Glutamatergic neuron (in vitro differentiated cells): ENCODE results near the gene NCAPG2. TPM values are rescaled to one million over a fixed set of nuclear protein-coding genes. Genes with fewer than 3 reads are reported as not detected.

Experiments used
- DNase-seq: peaks from one replicate; pipeline ENCODE4 v3.0.0; 2022
- H3K27ac Mint-ChIP-seq: one replicate; pipeline ENCODE4 v1.8.0; 2020; ENCODE audit warnings: mild to moderate bottlenecking, mixed read lengths, inconsistent platforms; ENCODE audit not compliant: unreplicated experiment
- H3K27me3 Mint-ChIP-seq: one replicate; pipeline ENCODE4 v1.8.0; 2020; ENCODE audit warnings: mild to moderate bottlenecking, moderate library complexity, mixed read lengths, inconsistent platforms; ENCODE audit not compliant: unreplicated experiment
- H3K36me3 Mint-ChIP-seq: one replicate; pipeline ENCODE4 v1.8.0; 2020; ENCODE audit warnings: mild to moderate bottlenecking, mixed read lengths, inconsistent platforms; ENCODE audit not compliant: unreplicated experiment
- H3K4me1 Mint-ChIP-seq: one replicate; pipeline ENCODE4 v1.8.0; 2020; ENCODE audit warnings: mild to moderate bottlenecking, low read depth, mixed read lengths, inconsistent platforms; ENCODE audit not compliant: unreplicated experiment
- H3K4me3 Mint-ChIP-seq: one replicate; pipeline ENCODE4 v1.8.0; 2020; ENCODE audit warnings: mild to moderate bottlenecking, mixed read lengths, inconsistent platforms; ENCODE audit not compliant: unreplicated experiment
- H3K9me3 Mint-ChIP-seq: one replicate; pipeline ENCODE4 v1.8.0; 2020; ENCODE audit warnings: mild to moderate bottlenecking, moderate library complexity, mixed read lengths, inconsistent platforms; ENCODE audit not compliant: unreplicated experiment
- total RNA-seq: library from RNA; stranded (reverse); fragmentation: NEBNext Ultra II Directional; extraction: Animal tissue kit (Norgen Biotek cat#: 25700); gene quantifications from one replicate; pipeline ENCODE4 v1.2.1, GENCODE V29; 2021; ENCODE audit not compliant: unreplicated experiment
- TF ChIP-seq, protein P1 (sequence below): fragments of 200-600 bp; sonication (generic); IDR thresholded peaks from one replicate; pipeline ENCODE4 v1.5.0; 2021; ENCODE audit not compliant: partially characterized antibody, unreplicated experiment

NCAPG2 gene
- total RNA-seq, 1 donor from 2014 or later, result 27.2 TPM

DNA sequence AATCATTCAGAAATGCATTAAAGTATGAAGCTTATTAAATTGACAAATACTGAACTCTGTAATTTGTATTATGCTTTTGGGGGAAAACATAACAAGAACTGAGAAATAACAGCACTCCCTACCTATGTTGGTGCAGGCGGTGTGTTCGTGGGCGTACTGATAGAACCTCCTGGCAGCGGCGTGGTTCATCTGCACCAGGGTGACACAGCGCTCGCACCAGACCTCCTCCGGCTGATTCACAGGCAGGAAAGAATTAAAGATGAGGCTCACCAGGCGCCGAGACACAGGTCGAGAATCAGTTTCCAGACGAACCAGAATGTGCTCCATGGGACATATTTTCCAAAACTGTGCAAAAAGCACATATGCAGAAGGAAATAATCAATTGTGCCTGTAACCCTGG is 40.2 kb downstream of the NCAPG2 start:
- H3K9me3 Mint-ChIP-seq, result peaks cover 5% of the 10 kb centered on the region
- peak overlapping the region; percentile 48 for H3K27ac Mint-ChIP-seq
- DNase-seq, result no peak
- peaks cover 5% of the 10 kb centered on the region for H3K36me3 Mint-ChIP-seq
- H3K4me1 Mint-ChIP-seq, result peaks cover 12% of the 10 kb centered on the region
- no peak overlapping the region for H3K4me3 Mint-ChIP-seq
- TF ChIP-seq, protein P1, sequence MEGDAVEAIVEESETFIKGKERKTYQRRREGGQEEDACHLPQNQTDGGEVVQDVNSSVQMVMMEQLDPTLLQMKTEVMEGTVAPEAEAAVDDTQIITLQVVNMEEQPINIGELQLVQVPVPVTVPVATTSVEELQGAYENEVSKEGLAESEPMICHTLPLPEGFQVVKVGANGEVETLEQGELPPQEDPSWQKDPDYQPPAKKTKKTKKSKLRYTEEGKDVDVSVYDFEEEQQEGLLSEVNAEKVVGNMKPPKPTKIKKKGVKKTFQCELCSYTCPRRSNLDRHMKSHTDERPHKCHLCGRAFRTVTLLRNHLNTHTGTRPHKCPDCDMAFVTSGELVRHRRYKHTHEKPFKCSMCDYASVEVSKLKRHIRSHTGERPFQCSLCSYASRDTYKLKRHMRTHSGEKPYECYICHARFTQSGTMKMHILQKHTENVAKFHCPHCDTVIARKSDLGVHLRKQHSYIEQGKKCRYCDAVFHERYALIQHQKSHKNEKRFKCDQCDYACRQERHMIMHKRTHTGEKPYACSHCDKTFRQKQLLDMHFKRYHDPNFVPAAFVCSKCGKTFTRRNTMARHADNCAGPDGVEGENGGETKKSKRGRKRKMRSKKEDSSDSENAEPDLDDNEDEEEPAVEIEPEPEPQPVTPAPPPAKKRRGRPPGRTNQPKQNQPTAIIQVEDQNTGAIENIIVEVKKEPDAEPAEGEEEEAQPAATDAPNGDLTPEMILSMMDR, result no peak
- no peaks in the 10 kb centered on the region for H3K27me3 Mint-ChIP-seq

DNA sequence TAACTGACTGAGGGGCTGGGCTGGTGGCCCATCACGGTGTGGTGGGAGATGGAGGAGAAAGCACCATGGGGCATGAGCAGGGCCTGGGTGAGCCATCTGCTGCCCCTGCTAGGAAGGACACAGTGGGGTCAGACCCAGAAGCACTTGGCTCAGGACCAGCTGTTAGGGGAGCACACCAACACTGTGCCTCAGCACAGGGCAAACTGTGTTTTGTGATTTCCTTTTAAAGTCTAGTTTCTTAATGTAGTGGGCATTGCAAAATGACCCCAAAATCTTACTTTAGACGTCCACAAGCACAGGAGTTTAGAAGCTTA is 41.2 kb downstream of the NCAPG2 start:
- TF ChIP-seq, protein P1, result no peak
- Mint-ChIP-seq H3K9me3 (peaks cover 5% of the 10 kb centered on the region), H3K4me3 (no peak overlapping the region), H3K36me3 (peaks cover 5% of the 10 kb centered on the region), H3K27me3 (no peaks in the 10 kb centered on the region), H3K27ac (no peak overlapping the region), H3K4me1 (peaks cover 12% of the 10 kb centered on the region)
- DNase-seq, result no peak

DNA sequence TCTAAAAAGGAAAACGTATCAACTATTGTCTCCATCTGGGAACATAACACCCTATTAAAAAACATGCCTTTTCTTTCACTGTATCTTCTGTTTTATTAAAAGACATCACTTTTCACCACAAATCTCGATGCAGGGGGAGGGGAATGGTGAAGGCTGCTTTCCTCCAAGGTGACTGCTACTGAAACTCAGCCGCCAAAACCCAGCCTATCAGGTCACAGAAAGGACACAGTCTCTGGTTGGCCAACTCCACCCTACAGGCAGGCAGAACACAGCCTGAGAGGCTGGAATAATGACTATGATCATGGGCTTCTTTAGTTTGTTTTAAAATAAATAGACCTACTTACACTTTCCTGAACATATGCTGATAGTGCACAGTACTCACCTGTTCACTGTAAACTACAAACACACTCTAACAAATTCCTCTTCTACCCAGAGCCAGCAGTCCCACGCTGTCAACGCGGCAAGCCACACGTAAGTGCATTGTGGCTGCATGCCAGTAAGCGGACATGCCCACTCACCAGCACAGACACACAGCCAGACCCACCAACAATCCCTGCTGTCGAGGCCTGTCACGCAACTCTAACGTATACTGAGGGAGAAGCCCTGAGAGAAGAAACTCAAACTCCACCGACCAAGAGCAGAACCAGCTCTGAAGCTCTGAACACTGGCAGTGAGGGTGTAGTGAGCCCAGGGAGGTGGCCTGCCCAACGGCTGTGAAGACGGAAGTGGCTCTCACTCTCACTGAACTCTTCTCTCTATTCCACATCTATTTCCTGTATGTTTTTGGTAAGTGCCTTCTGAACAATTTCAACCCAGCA is 41.8 kb downstream of the NCAPG2 start:
- no peak overlapping the region for H3K4me3 Mint-ChIP-seq
- TF ChIP-seq, protein P1, result no peak
- H3K27ac Mint-ChIP-seq, result peak overlapping the region; percentile 60
- peaks cover 5% of the 10 kb centered on the region for H3K9me3 Mint-ChIP-seq
- no peaks in the 10 kb centered on the region for H3K27me3 Mint-ChIP-seq
- peaks cover 17% of the 10 kb centered on the region for H3K4me1 Mint-ChIP-seq
- DNase-seq, result no peak
- H3K36me3 Mint-ChIP-seq, result peaks cover 5% of the 10 kb centered on the region

DNA sequence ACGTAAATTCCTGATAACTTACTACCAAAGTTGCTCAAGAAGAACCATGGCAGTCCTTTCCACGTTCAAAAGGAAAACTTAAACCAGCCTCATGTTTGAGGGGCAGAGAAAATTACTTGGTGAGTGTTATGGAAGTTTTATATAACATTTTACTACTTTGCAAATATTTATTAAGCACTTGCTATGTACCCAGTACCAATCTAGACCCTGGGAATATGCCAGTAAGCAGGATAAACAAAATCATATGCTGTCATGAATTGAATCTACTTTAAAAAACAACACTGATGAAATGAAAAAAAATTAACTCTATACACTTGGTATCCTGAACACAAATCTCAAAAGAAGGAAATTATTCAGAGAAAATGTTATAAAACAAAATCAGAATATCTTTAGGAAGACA is 46.1 kb downstream of the NCAPG2 start:
- TF ChIP-seq, protein P1, result no peak
- peaks cover 8% of the 10 kb centered on the region for H3K9me3 Mint-ChIP-seq
- peak overlapping the region; percentile 97 for H3K27ac Mint-ChIP-seq
- H3K4me3 Mint-ChIP-seq, result peak overlapping the region; percentile 33
- H3K4me1 Mint-ChIP-seq, result peaks cover 25% of the 10 kb centered on the region
- H3K36me3 Mint-ChIP-seq, result peaks cover 9% of the 10 kb centered on the region
- no peak for DNase-seq
- peaks cover 2% of the 10 kb centered on the region for H3K27me3 Mint-ChIP-seq

DNA sequence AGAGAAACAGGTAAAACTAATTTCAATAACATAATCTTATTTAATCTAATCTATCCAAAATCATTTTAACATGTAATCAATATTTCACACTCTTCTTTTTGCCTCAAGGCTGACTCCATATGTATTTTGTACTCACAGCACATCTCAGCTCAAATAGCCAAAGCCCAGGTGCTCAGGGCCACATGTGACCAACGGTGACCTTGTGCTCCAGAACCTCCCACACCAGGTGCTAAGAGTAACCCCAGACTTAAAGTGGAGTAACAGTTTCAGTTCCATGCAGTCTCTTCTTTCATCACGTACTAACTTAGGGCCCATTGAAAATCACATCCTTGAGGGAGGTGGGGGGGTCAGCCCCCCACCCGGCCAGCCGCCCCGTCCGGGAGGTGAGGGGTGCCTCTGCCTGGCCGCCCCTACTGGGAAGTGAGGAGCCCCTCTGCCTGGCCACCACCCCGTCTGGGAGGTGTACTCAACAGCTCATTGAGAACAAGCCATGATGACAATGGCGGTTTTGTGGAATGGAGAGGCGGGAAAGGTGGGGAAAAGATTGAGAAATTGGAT is 47.3 kb downstream of the NCAPG2 start:
- Mint-ChIP-seq H3K36me3 (peaks cover 9% of the 10 kb centered on the region), H3K4me1 (peaks cover 23% of the 10 kb centered on the region)
- TF ChIP-seq, protein P1, result no peak

More for the DNA sequence above, 47.3 kb downstream of the NCAPG2 start:
- peaks cover 2% of the 10 kb centered on the region for H3K27me3 Mint-ChIP-seq
- H3K27ac Mint-ChIP-seq, result peak overlapping the region; percentile 97
- peaks cover 8% of the 10 kb centered on the region for H3K9me3 Mint-ChIP-seq
- peak overlapping the region; percentile 57 for H3K4me3 Mint-ChIP-seq
- no peak for DNase-seq
